Mesothelial cell of epicardium (in vitro differentiated cells): ENCODE results near the gene CES2. TPM values are rescaled to one million over a fixed set of nuclear protein-coding genes. Genes with fewer than 3 reads are reported as not detected.

Source experiments
- DNase-seq, 2 experiments: peaks; one replicate each; pipeline ENCODE4 v3.0.0; 2021; ENCODE audit warnings: low spot score in 2 of 2; ENCODE audit not compliant: unreplicated experiment in 2 of 2
- H3K27ac Mint-ChIP-seq: 2 replicates; pipeline ENCODE4 v1.8.0; 2021; ENCODE audit warnings: mixed read lengths
- H3K27me3 Mint-ChIP-seq: 2 replicates; pipeline ENCODE4 v1.8.0; 2021; ENCODE audit warnings: low read depth, mixed read lengths
- H3K36me3 Mint-ChIP-seq: 2 replicates; pipeline ENCODE4 v1.8.0; 2021; ENCODE audit warnings: mixed read lengths
- H3K4me1 Mint-ChIP-seq: 2 replicates; pipeline ENCODE4 v1.8.0; 2021; ENCODE audit warnings: mixed read lengths
- H3K4me3 Mint-ChIP-seq: 2 replicates; pipeline ENCODE4 v1.8.0; 2021; ENCODE audit warnings: mild to moderate bottlenecking, moderate library complexity, mixed read lengths
- H3K9me3 Mint-ChIP-seq: 2 replicates; pipeline ENCODE4 v1.8.0; 2021; ENCODE audit warnings: mixed read lengths
- total RNA-seq: library from RNA; stranded (reverse); gene quantifications from 3 replicates; pipeline ENCODE4 v1.2.1, GENCODE V29; 2021
- TF ChIP-seq, protein P1 (sequence below): fragments of 200-600 bp; sonication (generic); IDR thresholded peaks from one replicate; pipeline ENCODE4 v1.5.0; 2021; ENCODE audit warnings: antibody characterized with exemption; ENCODE audit not compliant: unreplicated experiment

Gene CES2
- total RNA-seq, 1 donor from 2014 or later = 52.0 TPM

DNA sequence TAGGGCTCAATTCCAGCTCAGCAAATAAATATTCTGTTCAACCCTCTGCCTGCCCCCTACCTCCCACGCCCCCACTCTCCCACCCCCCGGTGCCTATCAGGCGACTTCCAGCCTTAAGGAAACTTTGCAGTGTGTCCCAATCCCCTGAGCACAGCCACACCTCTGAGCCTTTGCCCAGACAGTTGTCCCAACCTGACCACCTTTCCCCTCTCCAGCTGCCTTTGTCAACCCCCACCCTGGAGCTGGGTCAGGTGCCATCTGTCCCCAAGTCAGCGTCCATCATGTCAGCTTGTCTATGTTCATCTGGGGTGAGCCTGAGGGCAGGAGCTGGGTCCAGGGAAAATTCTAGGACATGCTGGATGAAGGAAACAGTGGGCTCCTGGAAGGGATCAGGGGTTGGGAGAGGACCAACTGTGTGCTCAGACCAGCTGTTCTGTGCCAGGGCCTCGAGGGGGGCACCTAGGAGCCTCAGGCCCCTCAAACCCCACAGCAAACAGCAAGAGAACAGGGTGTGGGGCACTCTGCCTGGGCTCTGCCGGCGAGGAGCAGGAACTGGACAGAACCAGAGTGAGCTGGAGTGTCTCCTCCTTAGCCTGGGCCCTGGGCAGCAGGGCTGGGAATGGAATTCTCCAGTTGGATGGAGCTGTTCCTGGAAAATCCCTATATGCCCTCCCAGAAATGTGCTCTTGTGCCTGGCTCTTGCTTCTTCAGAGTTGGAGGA is 34.4 kb upstream of the CES2 start:
- peak overlapping the region; percentile 84 for H3K27ac Mint-ChIP-seq
- H3K9me3 Mint-ChIP-seq = no peaks in the 10 kb centered on the region
- no peak overlapping the region for H3K4me3 Mint-ChIP-seq

DNA sequence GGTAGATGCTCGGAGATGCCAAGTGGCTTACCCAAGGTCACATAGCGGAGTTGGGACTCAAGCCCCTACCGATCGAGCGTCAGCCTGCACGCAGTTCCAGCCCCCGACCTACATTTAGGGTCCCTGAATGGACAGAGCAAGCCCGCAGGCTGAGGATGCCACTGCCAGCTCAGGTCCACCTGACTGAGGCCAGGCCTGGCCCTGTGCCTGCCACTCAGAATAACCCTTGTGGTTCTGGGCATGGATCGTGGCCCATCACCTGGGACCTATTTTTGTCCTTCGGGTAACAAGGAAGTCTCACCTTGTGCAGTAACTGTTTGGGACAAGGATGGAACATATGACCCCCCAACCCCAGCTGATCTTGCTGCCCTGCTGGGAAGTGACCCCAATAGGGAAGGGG is 33.7 kb upstream of the CES2 start:
- TF ChIP-seq, protein P1, sequence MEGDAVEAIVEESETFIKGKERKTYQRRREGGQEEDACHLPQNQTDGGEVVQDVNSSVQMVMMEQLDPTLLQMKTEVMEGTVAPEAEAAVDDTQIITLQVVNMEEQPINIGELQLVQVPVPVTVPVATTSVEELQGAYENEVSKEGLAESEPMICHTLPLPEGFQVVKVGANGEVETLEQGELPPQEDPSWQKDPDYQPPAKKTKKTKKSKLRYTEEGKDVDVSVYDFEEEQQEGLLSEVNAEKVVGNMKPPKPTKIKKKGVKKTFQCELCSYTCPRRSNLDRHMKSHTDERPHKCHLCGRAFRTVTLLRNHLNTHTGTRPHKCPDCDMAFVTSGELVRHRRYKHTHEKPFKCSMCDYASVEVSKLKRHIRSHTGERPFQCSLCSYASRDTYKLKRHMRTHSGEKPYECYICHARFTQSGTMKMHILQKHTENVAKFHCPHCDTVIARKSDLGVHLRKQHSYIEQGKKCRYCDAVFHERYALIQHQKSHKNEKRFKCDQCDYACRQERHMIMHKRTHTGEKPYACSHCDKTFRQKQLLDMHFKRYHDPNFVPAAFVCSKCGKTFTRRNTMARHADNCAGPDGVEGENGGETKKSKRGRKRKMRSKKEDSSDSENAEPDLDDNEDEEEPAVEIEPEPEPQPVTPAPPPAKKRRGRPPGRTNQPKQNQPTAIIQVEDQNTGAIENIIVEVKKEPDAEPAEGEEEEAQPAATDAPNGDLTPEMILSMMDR = no peak
- H3K36me3 Mint-ChIP-seq = no peaks in the 10 kb centered on the region
- no peak for DNase-seq

More for the DNA sequence above, 34.4 kb upstream of the CES2 start:
- Mint-ChIP-seq H3K4me1 (peaks cover 46% of the 10 kb centered on the region), H3K36me3 (no peaks in the 10 kb centered on the region), H3K27me3 (no peaks in the 10 kb centered on the region)
- DNase-seq = no peak
- TF ChIP-seq, protein P1 = no peak

DNA sequence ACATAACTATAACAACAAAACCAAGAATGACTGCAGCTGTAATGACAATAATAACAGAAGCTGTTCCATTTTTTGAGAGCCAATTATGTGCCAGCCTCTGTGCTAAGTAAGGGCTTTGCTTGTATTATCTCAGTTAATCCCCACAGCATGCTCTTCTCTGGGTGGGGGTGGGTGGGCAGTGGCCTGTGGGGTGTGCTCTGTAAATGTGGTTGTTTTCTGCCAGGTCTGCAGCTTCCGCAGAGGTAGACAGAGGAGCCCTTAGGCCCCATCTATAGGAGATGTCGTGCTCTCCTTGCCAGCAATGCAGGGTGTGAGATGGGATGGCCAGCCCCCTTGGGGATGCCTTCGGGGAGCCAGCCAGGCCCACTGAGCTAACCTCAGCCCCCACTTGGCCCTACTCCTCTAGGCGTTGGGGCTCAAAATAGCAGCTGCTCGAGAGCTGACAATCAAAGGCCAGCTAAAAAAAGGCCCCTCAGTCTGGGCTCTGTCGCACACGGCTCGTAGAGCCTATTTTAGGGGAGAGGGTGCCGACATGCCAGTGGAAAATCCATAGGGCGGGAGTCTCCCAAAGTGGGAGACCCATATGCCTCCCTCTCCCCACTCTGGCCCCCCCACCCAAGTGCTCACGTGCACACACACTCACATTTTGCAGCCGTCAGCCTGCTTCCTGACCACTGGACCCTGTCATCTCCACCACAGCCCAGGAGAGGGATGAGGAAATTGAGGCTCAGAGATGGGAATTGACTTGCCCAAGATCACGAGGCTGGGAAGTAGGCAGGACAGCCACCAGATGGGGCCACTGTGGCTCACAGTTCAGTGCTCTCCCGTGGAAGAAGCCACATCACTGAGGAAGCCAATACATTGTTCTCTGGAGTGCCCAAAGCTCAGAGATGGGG is 32.4 kb upstream of the CES2 start:
- no peak for DNase-seq
- TF ChIP-seq, protein P1 = no peak
- no peak overlapping the region for H3K4me3 Mint-ChIP-seq
- no peak overlapping the region for H3K27ac Mint-ChIP-seq
- peaks cover 2% of the 10 kb centered on the region for H3K27me3 Mint-ChIP-seq
- peaks cover 53% of the 10 kb centered on the region for H3K4me1 Mint-ChIP-seq
- H3K9me3 Mint-ChIP-seq = no peaks in the 10 kb centered on the region
- no peaks in the 10 kb centered on the region for H3K36me3 Mint-ChIP-seq

More for the DNA sequence above, 33.7 kb upstream of the CES2 start:
- Mint-ChIP-seq H3K4me3 (no peak overlapping the region), H3K27me3 (no peaks in the 10 kb centered on the region), H3K27ac (no peak overlapping the region), H3K4me1 (peaks cover 52% of the 10 kb centered on the region), H3K9me3 (no peaks in the 10 kb centered on the region)

DNA sequence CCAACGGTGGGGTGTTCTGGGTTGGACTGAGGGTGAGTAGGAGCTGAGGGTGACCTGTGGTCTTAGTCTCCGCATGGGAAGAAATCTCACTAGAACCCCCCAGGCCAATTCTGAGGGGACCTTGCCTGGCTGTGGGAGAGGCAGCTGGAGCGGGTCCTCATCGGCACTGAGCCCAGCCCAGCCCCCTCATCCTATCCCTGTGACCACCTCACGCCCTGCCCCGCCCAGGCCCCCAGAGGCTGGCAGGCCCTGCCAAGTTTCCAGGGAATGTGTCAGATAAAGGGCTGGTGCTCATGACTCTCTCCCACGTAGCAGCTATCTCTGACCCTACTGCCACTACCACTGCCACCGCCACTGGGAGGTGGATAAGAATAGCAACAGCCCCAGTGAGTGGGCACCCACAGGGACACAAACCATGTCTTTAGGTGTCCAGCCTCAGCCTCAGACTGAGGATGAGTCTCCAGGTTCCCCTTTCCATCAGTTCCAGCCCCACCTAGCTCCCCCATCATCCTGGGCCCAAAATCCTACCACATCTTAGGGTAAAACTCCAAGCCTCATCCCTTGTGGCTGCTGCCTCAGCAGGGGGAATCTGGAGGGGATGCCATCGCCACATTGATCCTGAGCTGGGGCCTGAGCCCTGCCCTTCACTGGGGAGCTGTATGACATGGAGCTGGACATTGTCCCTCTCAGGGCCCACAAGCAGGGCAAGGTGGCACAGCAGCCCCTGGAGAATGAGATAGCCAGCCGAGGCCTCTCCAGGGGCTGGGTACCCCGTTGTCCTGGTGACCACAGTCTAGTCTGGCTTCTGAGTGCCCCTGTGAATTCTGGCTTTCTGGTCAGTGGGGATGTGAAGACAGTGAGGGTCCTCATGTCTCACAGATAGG is 31.5 kb upstream of the CES2 start:
- DNase-seq = no peak
- H3K4me3 Mint-ChIP-seq = no peak overlapping the region
- TF ChIP-seq, protein P1 = no peak
- H3K36me3 Mint-ChIP-seq = no peaks in the 10 kb centered on the region
- H3K27me3 Mint-ChIP-seq = peaks cover 8% of the 10 kb centered on the region
- peak overlapping the region; percentile 43 for H3K27ac Mint-ChIP-seq
- no peaks in the 10 kb centered on the region for H3K9me3 Mint-ChIP-seq
- peaks cover 53% of the 10 kb centered on the region for H3K4me1 Mint-ChIP-seq

DNA sequence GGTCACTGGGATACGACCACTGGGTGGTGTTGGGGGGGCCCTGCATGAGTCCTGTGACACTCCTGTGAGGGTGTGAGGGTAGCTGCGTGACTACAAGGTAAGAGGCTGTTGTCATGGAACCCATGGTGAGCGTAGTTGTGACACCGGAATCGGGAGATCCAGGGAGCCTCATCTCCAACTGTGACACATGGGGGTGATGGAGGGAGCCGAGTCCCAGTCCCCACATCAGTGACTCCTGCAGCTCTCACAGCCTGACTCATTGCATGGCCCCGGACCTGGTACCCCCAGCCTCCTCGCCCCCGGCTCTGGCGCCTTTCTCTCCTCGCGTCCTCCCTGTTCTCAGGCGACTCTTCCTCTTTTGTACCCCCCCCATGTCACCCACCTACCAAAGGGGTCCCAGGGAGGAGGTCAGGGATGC is 30.9 kb upstream of the CES2 start:
- peaks cover 8% of the 10 kb centered on the region for H3K27me3 Mint-ChIP-seq
- peaks cover 49% of the 10 kb centered on the region for H3K4me1 Mint-ChIP-seq
- no peaks in the 10 kb centered on the region for H3K36me3 Mint-ChIP-seq
- no peak for DNase-seq
- H3K27ac Mint-ChIP-seq = peak overlapping the region; percentile 89
- TF ChIP-seq, protein P1 = no peak
- no peaks in the 10 kb centered on the region for H3K9me3 Mint-ChIP-seq
- H3K4me3 Mint-ChIP-seq = no peak overlapping the region
